Lower leg skin (tissue), 4 donors: ENCODE results near the gene ATP5PD. TPM values are rescaled to one million over a fixed set of nuclear protein-coding genes. Genes with fewer than 3 reads are reported as not detected.

Experiments
- DNase-seq, 2 donors: peaks; one replicate each; pipeline ENCODE4 v3.0.0-alpha.2; 2019; ENCODE audit warnings: low spot score in 2 of 2
- H3K4me3 ChIP-seq: fragments of 200-600 bp; sonication (generic); 2 replicates; pipeline ENCODE4 v1.5.1; 2017; ENCODE audit warnings: mild to moderate bottlenecking, low read depth; ENCODE audit not compliant: poor library complexity, severe bottlenecking
- POLR2A ChIP-seq, 2 donors: fragments of 450-650 bp; IDR thresholded peaks; one replicate each; pipeline ENCODE4 v1.6.1; 2016 to 2017; ENCODE audit warnings: antibody characterized with exemption in 2 of 2, mild to moderate bottlenecking in 1 of 2, moderate library complexity in 1 of 2
- WGBS, 2 donors: methylation state at CpG; one replicate each; pipeline ENCODE4 v1.1.5; 2018; 5-methylcytosine and 5-hydroxymethylcytosine counted together
- intact Hi-C: fragments of 100-400 bp; cut with DNase I; formaldehyde crosslinking; loops from one replicate; pipeline ENCODE4 v1.15.0; 2023; ENCODE audit warnings: low total_unique reads
- total RNA-seq, 4 donors: library from RNA; depleted of rRNA; stranded (reverse); fragments of >200 nt; gene quantifications; one replicate each; pipeline ENCODE4 v1.1.0, GENCODE V29; 2016
- TF ChIP-seq, protein P1 (sequence below), 3 donors: fragments of 450-650 bp; IDR thresholded peaks; one replicate each; pipeline ENCODE4 v1.5.1; 2016; ENCODE audit warnings: antibody characterized with exemption in 3 of 3, mild to moderate bottlenecking in 3 of 3, moderate library complexity in 2 of 3

Gene ATP5PD
- total RNA-seq, 4 donors from 2014 or later, result 212 to 298 (median 249) TPM

DNA sequence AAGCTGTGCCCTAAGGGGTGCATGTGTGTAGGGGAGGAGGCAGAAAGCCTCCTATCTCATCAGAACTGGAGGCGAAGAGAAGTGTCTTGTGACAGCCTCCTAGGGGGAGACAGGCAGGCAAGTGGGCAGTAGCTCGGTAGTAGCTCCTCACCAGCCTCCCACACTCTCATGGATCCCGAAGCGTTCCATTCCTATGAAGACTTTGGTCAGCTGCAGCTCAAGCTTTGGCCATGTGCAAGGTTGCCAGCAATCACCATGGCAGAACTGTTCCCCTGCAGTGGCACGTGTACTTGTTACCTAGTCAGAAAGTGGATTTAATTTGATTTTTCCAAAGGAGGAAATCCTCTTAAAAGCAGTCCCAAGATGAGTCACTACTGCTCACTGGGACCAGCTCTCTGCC lies 27.6 kb downstream of the ATP5PD start:
- TF ChIP-seq, protein P1, sequence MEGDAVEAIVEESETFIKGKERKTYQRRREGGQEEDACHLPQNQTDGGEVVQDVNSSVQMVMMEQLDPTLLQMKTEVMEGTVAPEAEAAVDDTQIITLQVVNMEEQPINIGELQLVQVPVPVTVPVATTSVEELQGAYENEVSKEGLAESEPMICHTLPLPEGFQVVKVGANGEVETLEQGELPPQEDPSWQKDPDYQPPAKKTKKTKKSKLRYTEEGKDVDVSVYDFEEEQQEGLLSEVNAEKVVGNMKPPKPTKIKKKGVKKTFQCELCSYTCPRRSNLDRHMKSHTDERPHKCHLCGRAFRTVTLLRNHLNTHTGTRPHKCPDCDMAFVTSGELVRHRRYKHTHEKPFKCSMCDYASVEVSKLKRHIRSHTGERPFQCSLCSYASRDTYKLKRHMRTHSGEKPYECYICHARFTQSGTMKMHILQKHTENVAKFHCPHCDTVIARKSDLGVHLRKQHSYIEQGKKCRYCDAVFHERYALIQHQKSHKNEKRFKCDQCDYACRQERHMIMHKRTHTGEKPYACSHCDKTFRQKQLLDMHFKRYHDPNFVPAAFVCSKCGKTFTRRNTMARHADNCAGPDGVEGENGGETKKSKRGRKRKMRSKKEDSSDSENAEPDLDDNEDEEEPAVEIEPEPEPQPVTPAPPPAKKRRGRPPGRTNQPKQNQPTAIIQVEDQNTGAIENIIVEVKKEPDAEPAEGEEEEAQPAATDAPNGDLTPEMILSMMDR (IDR thresholded peaks at IDR 0.05), result no peak
- TF ChIP-seq POLR2A (IDR thresholded peaks at IDR 0.05), result no peak
- intact Hi-C loops, result no loop called here

DNA sequence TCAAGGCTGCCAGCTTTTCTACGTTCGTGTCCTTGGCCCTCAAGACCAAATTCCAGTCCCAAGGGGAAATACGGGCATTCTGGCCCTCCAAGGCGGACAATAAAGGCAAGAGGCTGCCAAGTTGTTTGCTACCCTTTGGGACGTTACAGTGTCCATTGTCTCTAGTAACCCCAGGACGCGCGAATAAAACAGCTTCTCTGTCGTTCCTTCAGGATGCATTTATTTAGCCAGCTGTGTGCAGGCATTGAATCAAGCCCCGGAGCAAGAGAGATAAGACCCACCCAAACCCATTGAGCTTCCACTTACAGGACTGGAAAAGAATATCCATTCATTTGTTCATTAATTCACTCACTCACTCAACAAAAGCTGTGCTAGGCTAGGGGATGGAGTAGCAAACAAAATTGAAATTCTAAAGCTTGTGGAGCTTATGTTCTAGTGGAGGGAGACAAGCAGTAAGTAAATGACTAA lies 33.6 kb downstream of the ATP5PD start:
- intact Hi-C loops, result no loop called here
- DNase-seq, result no peak
- TF ChIP-seq, protein P1 (IDR thresholded peaks at IDR 0.05), result no peak
- no peak for TF ChIP-seq POLR2A (IDR thresholded peaks at IDR 0.05)
- WGBS, 2 donors, result 0 to 1% methylated on average over 10 of the region's 10 CpGs
- H3K4me3 ChIP-seq, result peak overlapping the region; percentile 78

More for the DNA sequence above, 27.6 kb downstream of the ATP5PD start:
- no peak overlapping the region for H3K4me3 ChIP-seq
- DNase-seq, result no peak
- WGBS, 2 donors, result 82 to 83% methylated on average over 5 of the region's 5 CpGs

DNA sequence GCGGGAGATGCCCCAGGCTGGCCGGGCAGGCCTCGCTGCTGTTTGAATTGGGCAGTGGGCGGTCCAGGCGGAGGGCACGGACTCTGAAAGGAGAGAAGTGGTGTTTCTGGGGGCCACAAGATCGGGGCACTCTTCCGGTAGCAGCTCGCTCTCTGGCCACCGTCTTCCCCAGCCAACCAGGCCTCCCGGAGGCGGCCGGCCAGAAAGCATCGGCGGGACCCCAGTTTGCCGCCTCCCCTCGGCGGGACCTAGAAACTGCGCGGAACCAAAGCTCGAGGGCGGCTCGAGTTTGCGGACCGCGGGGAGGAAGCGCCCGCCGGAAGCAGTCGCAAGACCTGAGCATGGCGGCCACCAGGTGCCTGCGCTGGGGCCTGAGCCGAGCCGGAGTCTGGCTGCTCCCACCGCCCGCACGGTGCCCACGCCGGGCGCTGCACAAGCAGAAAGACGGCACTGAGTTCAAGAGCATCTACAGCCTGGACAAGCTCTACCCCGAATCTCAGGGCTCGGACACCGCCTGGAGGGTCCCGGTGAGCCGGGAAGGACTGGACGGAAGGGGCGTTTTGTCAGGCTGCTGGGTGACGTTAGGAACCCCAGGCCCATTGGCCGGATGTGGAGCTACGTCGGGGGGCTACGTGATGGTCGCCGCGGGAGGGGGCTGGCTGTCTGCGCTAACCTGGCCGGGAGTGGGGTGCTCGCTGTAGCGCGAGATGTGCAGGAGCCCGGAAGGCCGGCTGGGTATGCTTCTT lies 34.2 kb downstream of the ATP5PD start, which contains the start of gene MRPL58:
TSS of gene MRPL58 (plus strand) at position 325 of the 746 bp plus-strand sequence. CDS start at position 342, 17 bp downstream.
- peak within 1 kb of the TSS; percentile 78 for H3K4me3 ChIP-seq
- TF ChIP-seq, protein P1 (IDR thresholded peaks at IDR 0.05), result peak in 1 of 3 donors; percentile 84
- no peak for TF ChIP-seq POLR2A (IDR thresholded peaks at IDR 0.05)
- DNase-seq, result peak; percentile 49 to 96
- WGBS, 2 donors, result 1 to 3% methylated on average over 36 to 38 of the region's 63 CpGs
- intact Hi-C loops, result no loop called here

DNA sequence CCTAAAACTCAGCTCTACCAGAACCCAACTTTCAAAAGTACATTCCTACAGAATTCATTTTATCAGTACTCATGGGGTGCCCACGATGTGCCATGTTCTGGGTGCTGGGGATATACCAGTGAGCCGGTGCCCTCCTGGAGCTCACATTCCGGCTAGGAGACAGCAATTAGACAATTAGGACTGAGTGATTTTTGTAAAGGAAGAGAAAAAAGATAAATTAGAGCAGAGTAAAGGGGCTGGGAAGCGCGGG lies 34.7 kb downstream of the ATP5PD start:
- intact Hi-C loops, result no loop called here
- H3K4me3 ChIP-seq, result peak overlapping the region; percentile 78
- DNase-seq, result no peak
- 11 to 15% methylated on average over 5 of the region's 5 CpGs for WGBS, 2 donors
- TF ChIP-seq, protein P1 (IDR thresholded peaks at IDR 0.05), result no peak
- no peak for TF ChIP-seq POLR2A (IDR thresholded peaks at IDR 0.05)

DNA sequence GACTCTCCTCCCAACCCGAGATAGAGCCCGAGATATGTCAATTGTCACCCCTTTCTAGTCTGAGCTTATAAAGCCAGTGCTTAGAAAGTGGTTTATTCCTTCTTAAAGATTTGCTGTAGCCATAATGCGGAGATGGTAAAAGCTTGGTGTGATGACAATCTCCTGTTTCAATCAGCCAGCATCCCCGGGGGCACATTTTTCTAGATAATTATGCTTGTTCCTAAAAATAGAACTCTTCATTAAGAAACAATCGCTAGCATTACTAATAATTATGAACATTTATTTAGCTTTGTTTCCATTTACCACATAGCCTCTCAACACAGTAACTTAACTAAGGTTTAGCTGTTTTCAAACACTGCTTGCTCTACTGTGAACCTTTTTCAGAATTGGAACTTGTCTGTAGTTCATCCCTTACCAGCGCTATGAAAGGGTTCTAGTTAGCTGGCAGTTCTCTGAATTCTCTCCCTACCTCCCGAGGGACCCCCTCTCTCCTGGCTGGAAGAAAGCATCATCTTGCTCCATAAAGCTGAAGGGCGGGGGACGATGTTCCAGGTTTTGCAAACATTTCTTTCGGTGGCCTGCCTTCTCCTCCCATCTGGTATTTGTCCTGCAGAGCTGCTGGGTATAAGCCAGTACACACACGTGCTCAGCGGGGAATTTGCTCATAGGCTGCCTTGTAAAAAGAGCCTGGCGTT lies 35.2 kb downstream of the ATP5PD start:
- TF ChIP-seq POLR2A (IDR thresholded peaks at IDR 0.05), result no peak
- TF ChIP-seq, protein P1 (IDR thresholded peaks at IDR 0.05), result no peak
- peak; percentile 77 to 92 for DNase-seq
- intact Hi-C loops, result no loop called here
- no peak overlapping the region for H3K4me3 ChIP-seq
- 17 to 20% methylated on average over 13 of the region's 13 CpGs for WGBS, 2 donors
